H1 (cell line): ENCODE data around the gene DNAJC5G. TPM values are rescaled to one million over a fixed set of nuclear protein-coding genes. Genes with fewer than 3 reads are reported as not detected.

ENCODE experiments used
- BACH1 ChIP-seq: IDR thresholded peaks from 2 replicates; pipeline ENCODE4 v1.6.1; 2012; ENCODE audit warnings: low read length, improper control_type of control experiment
- CHD2 ChIP-seq: IDR thresholded peaks from 2 replicates; pipeline ENCODE4 v1.6.1; 2012; ENCODE audit warnings: low read length, improper control_type of control experiment
- HDAC6 ChIP-seq: IDR thresholded peaks from one replicate; pipeline ENCODE4 v1.7.1; 2012; ENCODE audit warnings: low read depth, mild to moderate bottlenecking, inconsistent platforms, low read length, moderate library complexity
- JUN ChIP-seq: IDR thresholded peaks from 2 replicates; pipeline ENCODE4 v1.6.1; 2011; ENCODE audit warnings: low read depth, mild to moderate bottlenecking, improper control_type of control experiment, low read length
- KDM1A ChIP-seq: fragments of 200-600, 300-600 bp; sonication (generic); IDR thresholded peaks from 2 replicates; pipeline ENCODE4 v1.7.1; 2016; ENCODE audit warnings: mild to moderate bottlenecking, low read length, borderline replicate concordance
- RAD21 ChIP-seq, 2 experiments: IDR thresholded peaks in 1 of 2; conservative IDR thresholded peaks in 1 of 2; 2 replicates each; pipeline ENCODE4 v1.6.1; 2011; ENCODE audit warnings: low read depth in 2 of 2, low read length in 2 of 2, improper control_type of control experiment in 1 of 2, inconsistent platforms in 1 of 2, mild to moderate bottlenecking in 1 of 2, moderate library complexity in 1 of 2
- RXRA ChIP-seq: IDR thresholded peaks from 2 replicates; pipeline ENCODE4 v1.6.1; 2011; ENCODE audit warnings: low read depth, mild to moderate bottlenecking, low read length, moderate library complexity; ENCODE audit not compliant: insufficient read depth
- SAP30 ChIP-seq: fragments of 300-600 bp; sonication (generic); IDR thresholded peaks from 2 replicates; pipeline ENCODE4 v1.7.1; 2012; ENCODE audit warnings: low read length, moderate library complexity, mild to moderate bottlenecking, inconsistent platforms; ENCODE audit not compliant: insufficient read depth, insufficient replicate concordance
- SIN3A ChIP-seq, 2 experiments: IDR thresholded peaks in 1 of 2; conservative IDR thresholded peaks in 1 of 2; 2 replicates each; pipeline ENCODE4 v1.6.1; 2011 to 2012; ENCODE audit warnings: low read length in 2 of 2, improper control_type of control experiment in 1 of 2, low read depth in 1 of 2, mild to moderate bottlenecking in 1 of 2
- TAF1 ChIP-seq: IDR thresholded peaks from 2 replicates; pipeline ENCODE4 v1.6.1; 2011; ENCODE audit warnings: mild to moderate bottlenecking, low read depth, low read length
- TAF7 ChIP-seq: optimal IDR thresholded peaks from 2 replicates; pipeline ENCODE3; 2011; ENCODE audit warnings: low read depth, mild to moderate bottlenecking, inconsistent platforms, low read length, moderate library complexity, borderline replicate concordance
- polyA plus RNA-seq, 7 experiments: library from polyadenylated mRNA; depleted of rRNA in 3 of 7; stranded (reverse) in 5 of 7; unstranded in 2 of 7; fragments of >200 nt in 5 of 7; fragments of 200-250 nt in 2 of 7; gene quantifications; 1 replicate in 5 of 7; 2 replicates in 1 of 7; 4 replicates in 1 of 7; pipeline versions ENCODE4 v1.2.1 to v1.2.3, GENCODE V29; 2011 to 2013; ENCODE audit warnings: missing spikeins in 2 of 7, mixed read lengths in 2 of 7
- total RNA-seq: library from RNA; stranded (reverse); fragmentation: NEBNext Ultra II Directional; extraction: Animal tissue kit (Norgen Biotek cat#: 25700); gene quantifications from 2 replicates; pipeline ENCODE4 v1.2.1, GENCODE V29; 2021
- TF ChIP-seq, protein P1 (sequence below): fragments of 300-600 bp; sonication (generic); IDR thresholded peaks from 2 replicates; pipeline ENCODE4 v1.7.1; 2012; ENCODE audit warnings: low read length, moderate library complexity, mild to moderate bottlenecking, inconsistent platforms; ENCODE audit not compliant: insufficient replicate concordance

Gene DNAJC5G
- total and polyA plus RNA-seq, 2 of the 8 experiments (the other 6 are each of a cell fraction or from before 2014, with no cell fraction given), result 0.83 to 1.4 TPM

DNA sequence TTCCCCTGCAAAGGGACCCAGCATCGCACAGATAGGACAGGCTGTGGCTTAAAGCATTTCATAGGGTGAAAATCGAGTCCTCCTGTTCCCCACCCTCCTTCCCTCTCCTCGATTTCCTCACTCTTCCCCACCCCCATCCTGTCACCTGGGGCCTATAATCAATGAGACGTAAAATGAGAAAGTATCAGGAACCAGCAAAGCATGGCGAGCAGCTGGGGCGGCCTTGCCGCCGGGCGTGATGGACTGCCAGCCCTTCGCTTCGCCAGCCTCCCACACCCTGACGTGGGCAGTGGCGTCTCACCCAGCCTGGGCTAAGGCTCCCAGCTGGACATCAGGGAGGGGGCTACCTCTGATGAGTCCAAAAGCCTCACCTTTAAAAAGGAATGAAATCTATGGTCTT, 23.5 kb upstream of the DNAJC5G start (continued):
- TF ChIP-seq, protein P1, sequence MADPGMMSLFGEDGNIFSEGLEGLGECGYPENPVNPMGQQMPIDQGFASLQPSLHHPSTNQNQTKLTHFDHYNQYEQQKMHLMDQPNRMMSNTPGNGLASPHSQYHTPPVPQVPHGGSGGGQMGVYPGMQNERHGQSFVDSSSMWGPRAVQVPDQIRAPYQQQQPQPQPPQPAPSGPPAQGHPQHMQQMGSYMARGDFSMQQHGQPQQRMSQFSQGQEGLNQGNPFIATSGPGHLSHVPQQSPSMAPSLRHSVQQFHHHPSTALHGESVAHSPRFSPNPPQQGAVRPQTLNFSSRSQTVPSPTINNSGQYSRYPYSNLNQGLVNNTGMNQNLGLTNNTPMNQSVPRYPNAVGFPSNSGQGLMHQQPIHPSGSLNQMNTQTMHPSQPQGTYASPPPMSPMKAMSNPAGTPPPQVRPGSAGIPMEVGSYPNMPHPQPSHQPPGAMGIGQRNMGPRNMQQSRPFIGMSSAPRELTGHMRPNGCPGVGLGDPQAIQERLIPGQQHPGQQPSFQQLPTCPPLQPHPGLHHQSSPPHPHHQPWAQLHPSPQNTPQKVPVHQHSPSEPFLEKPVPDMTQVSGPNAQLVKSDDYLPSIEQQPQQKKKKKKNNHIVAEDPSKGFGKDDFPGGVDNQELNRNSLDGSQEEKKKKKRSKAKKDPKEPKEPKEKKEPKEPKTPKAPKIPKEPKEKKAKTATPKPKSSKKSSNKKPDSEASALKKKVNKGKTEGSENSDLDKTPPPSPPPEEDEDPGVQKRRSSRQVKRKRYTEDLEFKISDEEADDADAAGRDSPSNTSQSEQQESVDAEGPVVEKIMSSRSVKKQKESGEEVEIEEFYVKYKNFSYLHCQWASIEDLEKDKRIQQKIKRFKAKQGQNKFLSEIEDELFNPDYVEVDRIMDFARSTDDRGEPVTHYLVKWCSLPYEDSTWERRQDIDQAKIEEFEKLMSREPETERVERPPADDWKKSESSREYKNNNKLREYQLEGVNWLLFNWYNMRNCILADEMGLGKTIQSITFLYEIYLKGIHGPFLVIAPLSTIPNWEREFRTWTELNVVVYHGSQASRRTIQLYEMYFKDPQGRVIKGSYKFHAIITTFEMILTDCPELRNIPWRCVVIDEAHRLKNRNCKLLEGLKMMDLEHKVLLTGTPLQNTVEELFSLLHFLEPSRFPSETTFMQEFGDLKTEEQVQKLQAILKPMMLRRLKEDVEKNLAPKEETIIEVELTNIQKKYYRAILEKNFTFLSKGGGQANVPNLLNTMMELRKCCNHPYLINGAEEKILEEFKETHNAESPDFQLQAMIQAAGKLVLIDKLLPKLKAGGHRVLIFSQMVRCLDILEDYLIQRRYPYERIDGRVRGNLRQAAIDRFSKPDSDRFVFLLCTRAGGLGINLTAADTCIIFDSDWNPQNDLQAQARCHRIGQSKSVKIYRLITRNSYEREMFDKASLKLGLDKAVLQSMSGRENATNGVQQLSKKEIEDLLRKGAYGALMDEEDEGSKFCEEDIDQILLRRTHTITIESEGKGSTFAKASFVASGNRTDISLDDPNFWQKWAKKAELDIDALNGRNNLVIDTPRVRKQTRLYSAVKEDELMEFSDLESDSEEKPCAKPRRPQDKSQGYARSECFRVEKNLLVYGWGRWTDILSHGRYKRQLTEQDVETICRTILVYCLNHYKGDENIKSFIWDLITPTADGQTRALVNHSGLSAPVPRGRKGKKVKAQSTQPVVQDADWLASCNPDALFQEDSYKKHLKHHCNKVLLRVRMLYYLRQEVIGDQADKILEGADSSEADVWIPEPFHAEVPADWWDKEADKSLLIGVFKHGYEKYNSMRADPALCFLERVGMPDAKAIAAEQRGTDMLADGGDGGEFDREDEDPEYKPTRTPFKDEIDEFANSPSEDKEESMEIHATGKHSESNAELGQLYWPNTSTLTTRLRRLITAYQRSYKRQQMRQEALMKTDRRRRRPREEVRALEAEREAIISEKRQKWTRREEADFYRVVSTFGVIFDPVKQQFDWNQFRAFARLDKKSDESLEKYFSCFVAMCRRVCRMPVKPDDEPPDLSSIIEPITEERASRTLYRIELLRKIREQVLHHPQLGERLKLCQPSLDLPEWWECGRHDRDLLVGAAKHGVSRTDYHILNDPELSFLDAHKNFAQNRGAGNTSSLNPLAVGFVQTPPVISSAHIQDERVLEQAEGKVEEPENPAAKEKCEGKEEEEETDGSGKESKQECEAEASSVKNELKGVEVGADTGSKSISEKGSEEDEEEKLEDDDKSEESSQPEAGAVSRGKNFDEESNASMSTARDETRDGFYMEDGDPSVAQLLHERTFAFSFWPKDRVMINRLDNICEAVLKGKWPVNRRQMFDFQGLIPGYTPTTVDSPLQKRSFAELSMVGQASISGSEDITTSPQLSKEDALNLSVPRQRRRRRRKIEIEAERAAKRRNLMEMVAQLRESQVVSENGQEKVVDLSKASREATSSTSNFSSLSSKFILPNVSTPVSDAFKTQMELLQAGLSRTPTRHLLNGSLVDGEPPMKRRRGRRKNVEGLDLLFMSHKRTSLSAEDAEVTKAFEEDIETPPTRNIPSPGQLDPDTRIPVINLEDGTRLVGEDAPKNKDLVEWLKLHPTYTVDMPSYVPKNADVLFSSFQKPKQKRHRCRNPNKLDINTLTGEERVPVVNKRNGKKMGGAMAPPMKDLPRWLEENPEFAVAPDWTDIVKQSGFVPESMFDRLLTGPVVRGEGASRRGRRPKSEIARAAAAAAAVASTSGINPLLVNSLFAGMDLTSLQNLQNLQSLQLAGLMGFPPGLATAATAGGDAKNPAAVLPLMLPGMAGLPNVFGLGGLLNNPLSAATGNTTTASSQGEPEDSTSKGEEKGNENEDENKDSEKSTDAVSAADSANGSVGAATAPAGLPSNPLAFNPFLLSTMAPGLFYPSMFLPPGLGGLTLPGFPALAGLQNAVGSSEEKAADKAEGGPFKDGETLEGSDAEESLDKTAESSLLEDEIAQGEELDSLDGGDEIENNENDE, result no peak
- TF ChIP-seq JUN, result no peak
- no peak for TF ChIP-seq KDM1A
- no peak for TF ChIP-seq RXRA
- no peak for TF ChIP-seq BACH1
- TF ChIP-seq RAD21 (IDR thresholded peaks at IDR 0.05 in 1 of 2, conservative IDR thresholded peaks at IDR 0.05 in 1 of 2; ENCODE audit: low read depth in 2 of 2, low read length in 2 of 2), result no peak
- TF ChIP-seq CHD2, result no peak
- TF ChIP-seq TAF7, result no peak
- no peak for TF ChIP-seq HDAC6
- no peak for TF ChIP-seq SIN3A (conservative IDR thresholded peaks at IDR 0.05 in 1 of 2, IDR thresholded peaks at IDR 0.05 in 1 of 2; ENCODE audit: low read depth in 1 of 2, low read length in 2 of 2)
- TF ChIP-seq TAF1, result no peak
- no peak for TF ChIP-seq SAP30
